Activated gamma-delta T cell treated with Interleukin-2 at 50 U/mL for 16 hours (primary cell): ENCODE data around the gene EEFSEC.

Experiments
- DNase-seq: peaks from one replicate; pipeline ENCODE4 v3.0.0-alpha.2; 2020

Gene EEFSEC

DNA sequence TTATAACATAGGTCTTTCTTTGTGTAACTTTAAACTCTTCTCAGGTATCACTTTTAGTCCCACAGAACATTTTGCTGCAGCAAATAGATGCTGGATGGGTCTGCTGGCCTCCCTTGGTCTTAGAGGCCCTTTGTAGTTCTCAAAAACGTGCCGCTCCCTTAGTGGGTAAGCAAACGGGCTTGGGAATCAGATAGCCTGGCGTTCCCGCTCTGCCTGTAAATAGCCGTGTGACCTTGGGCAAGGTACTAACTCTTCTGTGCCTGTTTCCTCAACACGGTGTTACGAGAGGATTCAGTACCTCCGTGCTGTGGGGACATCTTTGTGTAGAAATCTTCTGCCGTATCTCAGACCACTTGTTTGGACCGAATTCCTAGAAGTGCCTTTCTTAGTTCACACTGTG, 249.0 kb downstream of the EEFSEC start:
- DNase-seq = no peak

GRCh38 chr3:128402998-128403397, 249.7 kb downstream of the EEFSEC start:
- DNase-seq = no peak

- no peak for DNase-seq
These were observed 251.2 kb downstream of the EEFSEC start for GRCh38 chr3:128404276-128405068.

- no peak for DNase-seq
These were observed 252.4 kb downstream of the EEFSEC start for GRCh38 chr3:128405554-128406277.

GRCh38 chr3:128407247-128407646, 254.0 kb downstream of the EEFSEC start:
- no peak for DNase-seq

DNA sequence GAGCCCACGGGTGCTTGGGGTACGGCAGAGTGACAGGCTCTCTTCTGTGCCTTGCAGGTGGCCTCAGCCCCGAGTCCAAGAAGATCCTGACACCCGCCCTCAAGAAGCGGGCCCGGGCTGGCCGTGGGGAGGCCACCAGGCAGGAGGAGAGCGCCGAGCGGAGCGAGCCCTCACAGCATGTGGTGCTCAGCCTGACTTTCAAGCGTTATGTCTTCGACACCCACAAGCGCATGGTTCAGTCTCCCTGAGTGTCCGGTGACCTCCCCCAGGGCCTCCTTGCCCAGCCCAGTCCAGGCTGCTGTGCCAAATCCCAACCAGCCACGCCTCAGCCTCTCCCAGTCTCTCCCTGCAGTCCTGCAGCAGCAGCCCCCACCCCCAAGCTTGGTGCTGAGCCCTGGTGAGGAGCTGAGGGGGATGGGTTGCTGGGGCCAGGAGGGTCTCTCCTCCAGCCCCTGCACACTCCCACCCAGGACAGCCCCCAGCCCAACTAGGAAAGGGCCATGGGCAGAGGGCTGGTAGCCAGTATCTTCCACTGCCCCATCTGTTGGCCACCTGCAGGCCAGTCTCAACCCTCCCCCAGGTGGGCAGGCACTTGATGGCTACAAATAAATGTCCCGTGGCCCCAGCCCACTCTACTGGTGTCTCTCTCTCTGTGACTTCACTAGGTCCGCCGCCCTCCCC, 254.9 kb downstream of the EEFSEC start:
- no peak for DNase-seq

DNA sequence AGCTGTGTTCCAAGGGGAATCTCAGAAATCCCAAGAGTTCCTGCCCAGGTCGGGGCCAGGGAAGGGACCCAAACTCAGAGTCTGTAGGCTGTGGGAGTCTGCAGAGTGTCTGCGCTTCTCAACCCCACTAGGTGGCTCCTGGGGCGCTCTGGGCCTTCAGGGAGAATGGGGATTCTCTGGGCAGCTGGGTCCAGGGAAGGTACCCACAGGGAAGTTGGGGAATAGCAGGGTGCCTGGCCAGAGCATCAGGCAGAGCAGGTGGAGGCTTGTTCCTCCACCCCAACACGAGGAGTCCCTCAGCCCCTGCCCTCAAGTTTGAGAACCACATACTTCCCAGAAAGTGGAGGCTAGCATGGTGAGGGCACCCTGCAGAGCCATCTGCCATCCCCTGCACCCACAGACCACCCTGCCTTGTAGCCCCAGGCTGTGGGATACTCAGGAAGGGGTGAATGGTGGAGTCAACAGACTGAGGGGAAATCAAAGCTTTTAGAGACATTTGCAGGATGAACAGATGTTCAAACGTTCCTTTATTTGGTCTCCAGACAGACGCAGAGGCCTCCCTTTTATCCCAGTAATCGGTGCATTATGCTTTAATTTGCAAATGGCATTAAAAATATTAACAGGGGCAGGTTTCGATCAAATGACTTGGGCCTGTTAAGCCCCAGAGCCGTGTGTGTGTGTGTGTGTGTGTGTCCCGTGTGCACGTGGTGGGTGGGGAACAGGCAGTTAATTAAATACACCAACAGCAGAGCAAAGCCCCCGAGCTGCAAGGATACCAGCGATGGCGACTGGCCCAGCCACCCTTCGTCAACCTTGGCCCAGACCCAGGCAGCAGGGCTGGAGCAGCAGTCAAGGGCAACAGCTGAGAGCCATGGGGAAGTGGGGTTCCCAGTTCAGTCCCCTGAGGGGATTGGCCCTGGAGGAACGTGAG, 255.7 kb downstream of the EEFSEC start:
- DNase-seq = no peak

- no peak for DNase-seq
These were observed 256.6 kb downstream of the EEFSEC start for GRCh38 chr3:128409624-128410581.

DNA sequence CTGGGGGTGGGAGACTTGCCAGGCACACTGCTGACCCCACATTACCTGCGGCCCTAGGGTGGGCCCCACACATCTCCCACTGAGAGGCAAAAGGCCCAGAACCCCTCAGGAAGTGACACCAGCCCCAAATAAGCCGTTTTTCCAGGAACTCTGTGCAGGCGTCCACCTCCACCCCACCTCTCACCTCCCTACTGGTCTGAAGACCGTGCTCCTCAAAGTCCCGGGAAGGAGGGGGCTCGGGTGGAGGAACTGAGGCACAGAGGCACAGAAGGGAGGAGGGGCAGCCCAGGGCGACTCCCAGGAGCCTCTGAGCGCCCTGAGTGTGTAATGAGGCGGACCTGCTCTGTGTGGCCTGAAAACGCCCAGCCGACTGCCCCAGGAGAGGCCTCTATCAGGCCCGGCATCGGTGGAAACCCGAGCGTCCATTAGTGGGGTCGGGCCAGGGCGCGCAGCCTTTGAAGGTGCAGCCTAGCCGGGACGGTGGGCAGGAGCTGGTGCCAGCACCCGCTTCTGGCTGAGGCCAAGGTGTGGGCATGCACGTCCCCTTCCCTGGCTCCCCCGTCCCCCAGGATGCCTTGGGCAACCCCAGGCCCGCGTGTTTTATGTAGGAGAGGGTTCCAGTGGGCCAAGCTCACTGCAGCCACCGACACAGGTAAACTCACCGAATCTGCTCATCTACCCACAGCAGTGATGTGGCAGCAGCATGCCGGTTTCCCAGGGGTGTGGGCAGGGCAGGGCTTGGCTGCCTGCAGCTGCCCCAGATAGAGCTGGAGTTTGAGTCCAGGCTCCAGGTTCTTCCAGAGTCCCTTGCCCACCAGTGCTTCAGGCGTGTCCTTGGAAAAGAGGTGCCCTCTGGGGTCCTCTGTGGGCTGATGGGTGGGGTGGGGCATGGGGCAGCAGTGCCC, 257.6 kb downstream of the EEFSEC start:
- DNase-seq = no peak

DNA sequence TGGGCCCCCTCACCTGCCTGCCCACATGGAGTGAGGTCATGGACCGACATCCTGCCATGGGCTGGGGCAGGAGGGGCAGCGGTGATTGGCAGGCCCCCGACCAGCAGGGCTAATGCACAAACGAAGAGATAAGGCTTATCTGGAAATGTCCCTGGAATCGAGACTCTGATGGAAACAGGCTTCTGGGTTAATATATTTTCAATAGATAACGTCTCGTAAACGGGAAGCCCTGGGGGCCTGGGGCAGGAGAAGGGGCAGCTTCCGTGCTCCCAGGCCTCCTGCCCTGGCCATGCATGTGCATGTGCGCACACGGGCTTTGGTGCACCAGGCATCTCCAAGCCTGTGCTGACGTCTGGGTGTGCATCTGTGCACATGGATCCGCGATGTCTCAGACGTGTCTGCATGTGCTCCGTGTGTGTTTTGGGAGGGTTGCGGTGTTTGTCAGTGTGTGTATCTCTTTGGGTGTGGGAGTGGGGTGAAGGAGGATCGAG, 258.3 kb downstream of the EEFSEC start:
- DNase-seq = no peak

- no peak for DNase-seq
These were observed 259.1 kb downstream of the EEFSEC start for GRCh38 chr3:128412180-128413002.

- no peak for DNase-seq
These were observed 259.7 kb downstream of the EEFSEC start for GRCh38 chr3:128413003-128413370.

DNA sequence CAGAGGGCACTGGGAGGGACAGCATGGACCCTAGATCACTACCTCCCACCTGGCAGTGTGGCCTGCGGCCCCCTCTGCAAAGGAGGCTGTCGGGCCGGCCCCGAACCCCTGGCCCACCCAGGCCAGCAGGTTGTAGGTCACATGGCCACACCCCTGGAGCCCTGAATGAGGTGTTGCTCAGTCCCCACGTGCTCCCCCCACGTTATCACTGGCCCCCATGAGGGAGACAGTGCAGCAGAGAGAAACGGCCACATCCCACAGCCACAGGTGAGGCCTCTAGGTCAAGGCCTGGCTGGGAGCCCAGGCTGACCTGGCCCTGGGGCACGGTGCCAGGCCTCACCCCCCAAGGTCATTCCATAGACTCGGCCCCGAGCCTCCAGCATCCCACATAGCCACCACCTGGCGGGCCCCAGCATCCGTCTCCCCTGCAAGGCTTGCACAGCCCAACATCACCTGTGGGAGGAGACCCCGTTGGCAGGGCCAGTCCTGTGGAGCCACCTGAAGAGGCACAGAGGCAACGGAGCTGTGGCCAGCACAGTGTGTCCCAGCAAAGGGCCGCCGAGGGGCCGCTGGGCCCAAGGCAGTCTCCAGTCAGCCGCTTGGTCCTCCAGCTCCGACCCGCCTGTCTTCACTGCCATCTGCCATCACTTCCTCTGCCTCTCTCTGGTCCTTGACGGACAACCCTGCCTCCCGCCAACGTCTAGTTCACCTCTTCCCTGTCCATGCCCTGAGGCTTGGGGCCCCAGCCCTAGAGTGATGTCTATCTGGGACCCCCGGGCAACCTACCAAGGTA, 260.3 kb downstream of the EEFSEC start:
- no peak for DNase-seq

DNA sequence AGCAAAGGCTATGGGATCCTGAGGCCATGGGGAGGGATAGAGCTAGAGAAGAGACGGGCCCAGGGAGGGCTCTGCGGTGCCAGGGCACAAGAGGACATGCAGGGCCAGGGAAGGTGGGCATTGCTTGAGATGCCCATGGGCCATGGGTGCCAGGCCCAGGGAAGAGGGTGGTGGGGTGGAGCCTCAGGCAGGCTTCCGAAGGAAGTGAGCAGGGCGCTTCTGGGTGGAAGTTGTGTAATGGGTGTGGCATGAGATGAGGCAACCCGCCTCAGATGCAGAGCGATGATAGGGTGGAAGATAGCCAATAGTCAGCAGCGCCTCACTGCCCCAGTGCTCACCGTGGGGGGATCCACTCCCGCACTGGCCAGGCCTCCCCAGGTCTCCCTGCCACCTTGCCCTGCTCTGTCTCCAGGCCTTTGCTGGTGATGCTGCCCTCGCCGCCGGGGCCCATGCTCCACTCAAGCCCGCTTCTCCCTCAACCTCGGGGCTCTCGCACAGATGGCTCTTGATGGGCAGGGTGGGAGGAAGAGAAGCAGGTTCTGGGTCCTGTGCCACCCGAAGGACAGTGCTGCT, 262.0 kb downstream of the EEFSEC start:
- no peak for DNase-seq

- DNase-seq = no peak
These were observed 262.7 kb downstream of the EEFSEC start for GRCh38 chr3:128415773-128416577.

- no peak for DNase-seq
These were observed 263.4 kb downstream of the EEFSEC start for GRCh38 chr3:128416578-128417211.

DNA sequence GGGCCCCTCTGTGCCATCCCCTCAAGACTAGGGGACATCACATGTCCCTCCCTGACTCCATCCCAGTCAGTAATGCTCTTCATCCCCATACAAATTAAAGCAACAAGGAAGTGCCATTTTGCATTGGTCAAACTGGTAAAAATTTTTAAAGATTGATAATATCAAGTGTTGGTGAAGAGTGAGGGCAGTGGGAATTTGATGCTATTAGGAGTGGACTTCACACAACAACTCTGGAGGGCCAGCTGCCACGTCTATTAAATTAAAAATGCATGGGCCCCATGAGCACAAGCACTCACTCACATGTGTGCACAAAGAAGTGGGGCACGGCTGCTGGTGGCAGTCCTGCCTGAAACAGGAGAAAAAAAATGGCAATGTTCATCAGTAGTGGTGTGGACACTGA, 265.6 kb downstream of the EEFSEC start:
- DNase-seq = no peak
